Ovary (tissue), 3 donors: ENCODE measurements around the gene USP32.

Experiments used
- POLR2A ChIP-seq: fragments of 450-650 bp; IDR thresholded peaks from one replicate; pipeline ENCODE4 v1.6.1; 2017; ENCODE audit warnings: antibody characterized with exemption, mild to moderate bottlenecking, moderate library complexity
- TF ChIP-seq, protein P1 (sequence below), 3 donors: fragments of 450-650 bp in 2 of 3; fragments of 200-600 bp in 1 of 3; IDR thresholded peaks; one replicate each; pipeline versions ENCODE4 v1.5.1 to v1.8.0; 2016 to 2022; ENCODE audit warnings: antibody characterized with exemption in 3 of 3, mild to moderate bottlenecking in 1 of 3
- donor health status: DM: no; HTN: no; CAD: no.

DNA sequence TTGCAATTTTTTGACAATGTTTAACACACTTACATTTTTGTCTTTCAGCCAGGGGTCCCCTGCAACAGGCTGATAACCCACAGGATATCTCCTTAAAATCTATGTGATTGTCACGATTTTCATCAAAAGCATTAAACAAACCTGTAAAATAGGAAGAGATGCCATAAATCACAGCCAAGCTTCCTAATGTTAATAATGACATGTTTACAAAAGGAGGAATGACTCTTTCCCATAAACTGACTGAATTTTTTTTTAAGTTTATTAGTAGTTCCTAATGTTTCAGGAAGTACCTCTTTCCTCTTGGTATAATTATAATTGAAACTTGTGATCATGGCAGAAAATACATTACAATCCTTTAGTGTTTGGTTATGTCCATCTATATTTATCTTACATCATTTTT is 122.5 kb downstream of the USP32 start:
- TF ChIP-seq, protein P1, sequence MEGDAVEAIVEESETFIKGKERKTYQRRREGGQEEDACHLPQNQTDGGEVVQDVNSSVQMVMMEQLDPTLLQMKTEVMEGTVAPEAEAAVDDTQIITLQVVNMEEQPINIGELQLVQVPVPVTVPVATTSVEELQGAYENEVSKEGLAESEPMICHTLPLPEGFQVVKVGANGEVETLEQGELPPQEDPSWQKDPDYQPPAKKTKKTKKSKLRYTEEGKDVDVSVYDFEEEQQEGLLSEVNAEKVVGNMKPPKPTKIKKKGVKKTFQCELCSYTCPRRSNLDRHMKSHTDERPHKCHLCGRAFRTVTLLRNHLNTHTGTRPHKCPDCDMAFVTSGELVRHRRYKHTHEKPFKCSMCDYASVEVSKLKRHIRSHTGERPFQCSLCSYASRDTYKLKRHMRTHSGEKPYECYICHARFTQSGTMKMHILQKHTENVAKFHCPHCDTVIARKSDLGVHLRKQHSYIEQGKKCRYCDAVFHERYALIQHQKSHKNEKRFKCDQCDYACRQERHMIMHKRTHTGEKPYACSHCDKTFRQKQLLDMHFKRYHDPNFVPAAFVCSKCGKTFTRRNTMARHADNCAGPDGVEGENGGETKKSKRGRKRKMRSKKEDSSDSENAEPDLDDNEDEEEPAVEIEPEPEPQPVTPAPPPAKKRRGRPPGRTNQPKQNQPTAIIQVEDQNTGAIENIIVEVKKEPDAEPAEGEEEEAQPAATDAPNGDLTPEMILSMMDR (IDR thresholded peaks at IDR 0.05): no peak
- TF ChIP-seq POLR2A: no peak
